PFSK-1 (cell line): ENCODE results near the gene PSEN2.

Source experiments
- FOXP2 ChIP-seq: optimal IDR thresholded peaks from 2 replicates; pipeline ENCODE3; 2011; ENCODE audit warnings: borderline replicate concordance, control low read depth, inconsistent platforms; ENCODE audit not compliant: insufficient read depth; ENCODE audit errors: extremely low read length, extremely low read depth
- POLR2AphosphoS5 ChIP-seq: IDR thresholded peaks from 2 replicates; pipeline ENCODE4 v1.6.1; 2012; ENCODE audit warnings: low read depth, mild to moderate bottlenecking, control low read depth, low read length, moderate library complexity
- SIN3A ChIP-seq: IDR thresholded peaks from 2 replicates; pipeline ENCODE4 v1.6.1; 2012; ENCODE audit warnings: mild to moderate bottlenecking, low read length, moderate library complexity, borderline replicate concordance; ENCODE audit not compliant: insufficient read depth
- TAF1 ChIP-seq: IDR thresholded peaks from 2 replicates; pipeline ENCODE4 v1.6.1; 2012; ENCODE audit warnings: low read length, control low read depth, borderline replicate concordance; ENCODE audit not compliant: insufficient read depth
- TF ChIP-seq, protein P1 (sequence below), 2 experiments: IDR thresholded peaks; 2 replicates each; pipeline versions ENCODE4 v1.6.1 to v1.8.0; 2011 to 2012; ENCODE audit warnings: low read depth in 2 of 2, low read length in 2 of 2, control low read depth in 1 of 2, inconsistent platforms in 1 of 2, mild to moderate bottlenecking in 1 of 2, moderate library complexity in 1 of 2; ENCODE audit not compliant: insufficient read depth in 1 of 2

The PSEN2 gene

DNA sequence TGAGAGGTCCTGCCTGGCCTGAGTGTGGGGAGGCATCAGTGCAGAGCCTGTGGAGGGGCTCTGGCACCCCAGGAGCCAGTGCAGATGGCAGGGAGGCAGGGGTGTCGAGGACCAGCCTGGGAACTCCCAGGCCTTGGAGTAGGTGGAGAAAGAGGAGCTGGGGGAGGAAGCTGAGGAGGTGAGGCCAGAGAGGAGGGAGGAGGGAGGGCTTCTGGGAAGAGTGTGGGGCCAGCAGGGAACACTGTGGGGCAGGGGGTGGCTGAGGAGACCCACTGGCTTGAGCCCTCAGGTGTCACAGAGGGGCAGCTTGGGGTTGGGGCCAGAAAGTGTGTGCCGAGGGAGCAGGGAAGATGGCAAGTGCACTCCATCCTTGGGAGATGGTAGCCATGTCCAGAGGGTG is 73.5 kb downstream of the PSEN2 start:
- TF ChIP-seq TAF1 (no peak), SIN3A (no peak), POLR2AphosphoS5 (no peak), FOXP2 (no peak)
- TF ChIP-seq, protein P1, sequence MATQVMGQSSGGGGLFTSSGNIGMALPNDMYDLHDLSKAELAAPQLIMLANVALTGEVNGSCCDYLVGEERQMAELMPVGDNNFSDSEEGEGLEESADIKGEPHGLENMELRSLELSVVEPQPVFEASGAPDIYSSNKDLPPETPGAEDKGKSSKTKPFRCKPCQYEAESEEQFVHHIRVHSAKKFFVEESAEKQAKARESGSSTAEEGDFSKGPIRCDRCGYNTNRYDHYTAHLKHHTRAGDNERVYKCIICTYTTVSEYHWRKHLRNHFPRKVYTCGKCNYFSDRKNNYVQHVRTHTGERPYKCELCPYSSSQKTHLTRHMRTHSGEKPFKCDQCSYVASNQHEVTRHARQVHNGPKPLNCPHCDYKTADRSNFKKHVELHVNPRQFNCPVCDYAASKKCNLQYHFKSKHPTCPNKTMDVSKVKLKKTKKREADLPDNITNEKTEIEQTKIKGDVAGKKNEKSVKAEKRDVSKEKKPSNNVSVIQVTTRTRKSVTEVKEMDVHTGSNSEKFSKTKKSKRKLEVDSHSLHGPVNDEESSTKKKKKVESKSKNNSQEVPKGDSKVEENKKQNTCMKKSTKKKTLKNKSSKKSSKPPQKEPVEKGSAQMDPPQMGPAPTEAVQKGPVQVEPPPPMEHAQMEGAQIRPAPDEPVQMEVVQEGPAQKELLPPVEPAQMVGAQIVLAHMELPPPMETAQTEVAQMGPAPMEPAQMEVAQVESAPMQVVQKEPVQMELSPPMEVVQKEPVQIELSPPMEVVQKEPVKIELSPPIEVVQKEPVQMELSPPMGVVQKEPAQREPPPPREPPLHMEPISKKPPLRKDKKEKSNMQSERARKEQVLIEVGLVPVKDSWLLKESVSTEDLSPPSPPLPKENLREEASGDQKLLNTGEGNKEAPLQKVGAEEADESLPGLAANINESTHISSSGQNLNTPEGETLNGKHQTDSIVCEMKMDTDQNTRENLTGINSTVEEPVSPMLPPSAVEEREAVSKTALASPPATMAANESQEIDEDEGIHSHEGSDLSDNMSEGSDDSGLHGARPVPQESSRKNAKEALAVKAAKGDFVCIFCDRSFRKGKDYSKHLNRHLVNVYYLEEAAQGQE (IDR thresholded peaks at IDR 0.05; ENCODE audit: insufficient read depth in 1 of 2, low read depth in 2 of 2, low read length in 2 of 2) = no peak

DNA sequence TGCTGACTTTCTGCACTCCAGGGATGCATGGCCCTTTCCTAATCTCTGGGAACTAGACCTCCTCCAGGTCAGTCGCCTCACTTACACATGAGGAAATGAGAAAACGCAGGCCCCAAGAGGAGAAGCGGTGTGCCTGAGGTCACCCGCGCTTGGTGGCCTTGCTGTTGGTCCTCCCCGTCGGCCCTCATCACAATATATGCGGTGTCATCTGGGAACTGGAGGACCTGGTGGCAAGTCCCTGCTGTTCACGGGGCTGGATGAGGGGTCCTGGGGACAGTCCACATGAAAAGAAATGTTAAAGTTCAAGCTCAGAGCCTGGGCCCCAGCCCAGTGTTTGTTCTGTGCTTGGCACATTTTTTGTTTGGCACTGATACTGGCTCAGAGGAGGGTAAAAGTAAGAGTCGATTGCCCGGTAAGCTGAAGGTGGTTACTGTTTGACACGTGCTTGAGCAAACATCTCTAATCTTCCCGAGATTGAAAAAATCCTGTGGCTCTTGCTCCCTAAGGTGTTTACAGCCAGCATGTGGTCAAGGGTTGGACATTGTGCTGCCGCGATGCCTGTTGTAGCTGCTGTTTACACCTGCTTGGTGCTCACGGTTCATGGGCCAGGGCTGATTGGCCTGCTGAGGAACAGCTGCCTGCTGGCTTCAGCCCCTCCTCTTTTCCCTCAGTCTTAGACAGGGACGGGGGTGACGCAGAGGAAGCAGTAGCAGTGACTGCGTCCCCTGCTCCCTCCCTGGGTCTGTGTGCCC is 74.9 kb downstream of the PSEN2 start:
- TF ChIP-seq SIN3A = no peak
- TF ChIP-seq FOXP2 = no peak
- no peak for TF ChIP-seq POLR2AphosphoS5
- TF ChIP-seq, protein P1 (IDR thresholded peaks at IDR 0.05; ENCODE audit: insufficient read depth in 1 of 2, low read depth in 2 of 2, low read length in 2 of 2) = no peak
- TF ChIP-seq TAF1 = no peak
